Measurements from ENCODE around the gene KIR3DL3.
"Not testable (repeated sequence)": the region's sequence is repeated elsewhere in the genome, so short reads cannot be mapped to it uniquely, and the experiment has no call there.

DNA sequence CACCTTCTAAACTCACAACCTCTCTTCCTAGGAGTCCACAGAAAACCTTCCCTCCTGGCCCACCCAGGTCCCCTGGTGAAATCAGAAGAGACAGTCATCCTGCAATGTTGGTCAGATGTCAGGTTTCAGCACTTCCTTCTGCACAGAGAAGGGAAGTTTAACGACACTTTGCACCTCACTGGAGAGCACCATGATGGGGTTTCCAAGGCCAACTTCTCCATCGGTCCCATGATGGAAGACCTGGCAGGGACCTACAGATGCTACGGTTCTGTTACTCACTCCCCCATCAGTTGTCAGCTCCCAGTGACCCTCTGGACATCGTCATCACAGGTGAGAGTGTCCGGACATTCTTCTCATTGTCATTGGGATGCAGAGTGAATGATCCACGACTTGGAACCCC lies 34.3 kb downstream of the KIR3DL3 start:
- TF ChIP-seq CTCF, POLR2A, POLR2AphosphoS5, EP300 (IDR thresholded peaks at IDR 0.05): not testable (repeated sequence)

All from sigmoid colon (tissue), 4 donors.